ENCODE results near the gene MEAF6.

MEAF6 gene

DNA sequence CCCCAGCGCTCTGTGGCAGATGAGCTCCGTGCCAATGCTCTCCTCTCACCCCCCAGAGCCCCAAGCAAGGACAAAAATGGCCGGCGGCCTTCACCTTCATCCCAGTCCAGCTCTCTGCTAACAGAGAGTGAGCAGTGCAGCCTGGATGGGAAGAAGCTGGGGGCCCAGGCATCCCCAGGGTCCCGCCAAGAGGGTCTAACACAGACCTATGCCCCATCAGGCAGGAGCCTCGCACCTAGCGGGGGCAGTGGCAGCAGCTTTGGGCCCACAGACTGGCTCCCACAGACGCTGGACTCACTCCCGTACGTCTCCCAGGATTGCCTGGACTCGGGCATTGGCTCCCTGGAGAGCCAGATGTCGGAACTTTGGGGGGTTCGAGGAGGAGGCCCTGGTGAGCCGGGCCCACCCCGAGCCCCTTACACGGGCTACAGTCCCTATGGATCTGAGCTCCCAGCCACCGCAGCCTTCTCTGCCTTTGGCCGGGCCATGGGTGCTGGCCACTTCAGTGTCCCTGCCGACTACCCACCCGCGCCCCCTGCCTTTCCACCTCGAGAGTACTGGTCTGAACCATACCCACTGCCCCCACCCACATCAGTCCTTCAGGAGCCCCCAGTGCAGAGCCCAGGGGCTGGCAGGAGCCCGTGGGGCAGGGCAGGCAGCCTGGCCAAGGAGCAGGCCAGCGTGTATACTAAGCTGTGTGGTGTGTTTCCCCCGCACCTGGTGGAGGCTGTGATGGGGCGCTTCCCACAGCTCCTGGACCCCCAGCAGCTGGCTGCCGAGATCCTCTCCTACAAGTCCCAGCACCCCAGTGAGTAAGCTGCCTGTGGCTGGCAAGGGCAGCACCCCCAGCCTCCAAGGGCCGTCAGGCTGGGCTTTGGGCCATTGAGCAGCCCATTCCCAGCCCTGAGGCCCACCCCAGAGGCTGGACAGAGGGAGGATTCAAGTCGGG, 31.5 kb downstream of the MEAF6 start:
- no peak for DNase-seq

DNA sequence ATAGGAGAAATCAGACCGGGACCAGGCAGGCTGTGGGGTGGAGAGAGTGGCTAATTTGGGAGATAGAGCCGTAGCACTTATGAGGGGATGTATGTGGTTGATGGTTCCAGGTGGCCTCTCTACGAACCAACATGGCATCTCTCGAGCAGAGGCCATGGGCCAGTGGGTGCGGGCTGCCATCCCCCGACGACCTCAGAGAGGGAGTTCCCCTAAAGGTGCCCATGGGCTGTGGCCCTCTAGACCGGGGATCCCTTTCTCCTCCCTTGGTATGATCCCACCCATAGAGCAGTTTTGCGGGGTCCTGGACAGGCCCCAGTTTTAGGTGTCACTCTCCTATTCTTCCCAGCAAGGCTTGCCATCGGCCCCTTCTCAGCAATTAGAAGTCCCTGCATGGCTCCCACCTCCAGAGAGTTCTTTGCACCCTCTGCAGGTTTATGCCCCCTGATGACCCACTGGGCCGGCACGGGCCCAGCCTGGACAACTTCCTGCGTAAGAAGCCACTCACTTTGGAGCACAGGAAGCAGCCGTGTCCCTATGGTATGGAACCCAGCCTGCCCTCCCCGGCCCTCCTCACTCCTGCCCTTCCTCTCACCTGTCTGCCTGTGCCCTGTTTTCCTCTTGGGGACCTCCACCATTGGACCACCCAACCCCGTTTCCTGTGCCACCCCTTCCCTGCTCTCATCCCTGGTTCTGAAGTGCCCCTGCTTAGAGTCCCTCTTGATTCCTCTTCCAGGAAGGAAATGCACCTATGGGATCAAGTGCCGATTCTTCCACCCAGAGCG, 32.4 kb downstream of the MEAF6 start:
- DNase-seq, result no peak

DNA sequence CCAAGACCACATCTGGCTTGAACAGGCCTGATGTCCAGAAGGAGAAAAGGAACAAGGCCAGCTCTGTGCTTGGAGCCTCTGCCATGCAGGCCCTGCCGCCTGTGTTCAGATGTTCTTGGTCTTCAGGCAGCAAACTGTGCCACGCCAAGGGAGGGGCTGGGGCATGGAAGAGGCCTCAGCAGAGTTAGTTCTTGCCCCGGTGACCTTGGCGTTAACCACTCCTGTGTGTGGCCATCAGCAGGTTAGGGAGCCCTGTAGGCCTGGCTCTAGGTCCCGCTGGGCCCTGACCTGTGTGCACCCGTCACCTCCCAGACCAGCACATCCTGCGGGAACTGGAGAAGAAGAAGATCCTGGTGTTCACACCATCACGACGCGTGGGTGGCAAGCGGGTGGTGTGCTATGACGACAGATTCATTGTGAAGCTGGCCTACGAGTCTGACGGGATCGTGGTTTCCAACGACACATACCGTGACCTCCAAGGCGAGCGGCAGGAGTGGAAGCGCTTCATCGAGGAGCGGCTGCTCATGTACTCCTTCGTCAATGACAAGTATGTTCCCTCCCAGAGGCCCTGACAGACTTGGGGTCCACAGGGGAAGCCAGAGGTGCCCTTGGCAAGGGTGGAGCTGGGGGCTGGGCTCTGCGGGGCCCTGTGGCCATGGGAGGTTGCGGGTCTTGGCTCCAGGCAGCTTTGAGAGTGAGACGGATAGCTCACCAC, 33.1 kb downstream of the MEAF6 start:
- DNase-seq, result no peak

- no peak for DNase-seq
These were observed 33.8 kb downstream of the MEAF6 start for GRCh38 chr1:37480581-37481288.

GRCh38 chr1:37480125-37480466, 34.5 kb downstream of the MEAF6 start:
- DNase-seq, result no peak

- DNase-seq, result peak; percentile 83
These were observed 35.1 kb downstream of the MEAF6 start for GRCh38 chr1:37479255-37480124.

- no peak for DNase-seq
These were observed 35.7 kb downstream of the MEAF6 start for GRCh38 chr1:37478890-37479254.

DNA sequence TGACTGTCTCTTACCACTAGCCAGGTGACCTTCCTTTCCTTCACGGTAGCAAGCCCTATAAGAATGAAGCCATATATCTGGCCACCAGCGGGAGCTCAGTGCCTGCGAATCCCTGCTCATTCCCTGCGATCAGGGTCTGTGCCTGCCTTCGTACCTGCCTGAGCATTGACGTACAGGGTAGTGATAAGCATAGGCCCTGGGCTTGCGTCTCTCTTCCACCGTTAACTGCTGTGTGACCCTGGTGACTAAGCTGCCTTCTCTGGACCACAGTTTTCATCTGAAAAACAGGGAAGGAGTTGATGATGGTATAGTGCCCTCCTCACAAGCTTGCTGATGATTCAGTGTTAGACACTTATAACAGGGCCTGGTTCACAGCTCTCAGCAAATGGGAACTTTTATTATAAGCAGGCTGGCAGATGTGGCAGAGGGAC, 36.1 kb downstream of the MEAF6 start:
- no peak for DNase-seq

DNA sequence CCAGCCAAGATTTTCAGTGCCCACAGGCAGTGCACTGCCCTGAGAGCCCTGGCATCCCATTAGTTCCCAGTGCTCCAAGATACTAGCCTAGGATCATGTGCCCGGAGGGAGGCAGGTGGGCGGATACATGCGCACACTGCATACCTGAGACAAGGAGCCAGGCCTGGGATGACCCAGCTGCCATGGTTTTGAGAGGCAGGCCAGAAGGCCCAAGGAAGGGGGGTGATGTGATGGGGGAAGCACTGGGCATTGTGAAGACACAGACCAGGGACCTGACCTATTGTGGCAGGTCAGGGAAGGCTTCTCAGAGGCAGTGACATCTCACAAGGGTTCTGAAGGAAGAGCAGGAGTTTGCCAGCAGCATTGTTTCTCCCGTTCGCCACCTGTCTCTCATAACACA, 36.6 kb downstream of the MEAF6 start:
- DNase-seq, result no peak

DNA sequence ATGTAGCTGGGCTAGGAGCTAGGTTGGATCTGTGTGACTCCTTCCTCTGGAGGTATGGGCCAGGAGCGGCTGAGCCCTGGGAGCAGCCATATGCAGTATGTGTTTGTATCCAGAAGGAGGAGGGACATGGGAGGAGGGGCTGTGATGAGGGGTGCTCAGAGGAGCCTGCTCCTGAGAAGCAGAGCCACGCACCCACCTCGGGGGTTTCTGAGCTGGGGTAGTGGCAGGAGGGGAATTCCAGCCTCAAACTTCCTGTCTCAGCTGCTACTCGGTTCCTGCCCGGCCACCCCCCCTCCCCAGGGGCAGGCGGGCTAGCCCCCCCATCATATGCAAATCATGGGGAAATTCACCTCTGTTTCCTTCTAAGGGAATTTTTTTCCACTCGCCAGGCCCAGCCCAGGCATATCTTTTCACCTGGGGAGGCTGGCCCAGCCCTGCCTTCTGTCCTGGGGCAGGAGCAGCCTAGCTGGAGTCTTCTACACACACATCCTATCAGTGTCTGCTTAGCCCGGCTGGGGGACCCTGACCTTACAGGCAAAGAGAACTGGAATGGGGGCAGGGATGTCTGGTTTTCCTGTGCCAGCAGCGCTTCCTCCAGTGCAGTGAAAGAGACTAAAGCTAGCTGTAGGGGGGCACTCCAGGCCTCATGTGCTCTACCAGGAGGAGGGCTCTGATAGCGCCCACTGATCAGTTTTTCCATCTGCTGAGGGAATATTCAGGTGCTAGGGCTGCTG, 37.2 kb downstream of the MEAF6 start:
- peak; percentile 77 for DNase-seq

DNA sequence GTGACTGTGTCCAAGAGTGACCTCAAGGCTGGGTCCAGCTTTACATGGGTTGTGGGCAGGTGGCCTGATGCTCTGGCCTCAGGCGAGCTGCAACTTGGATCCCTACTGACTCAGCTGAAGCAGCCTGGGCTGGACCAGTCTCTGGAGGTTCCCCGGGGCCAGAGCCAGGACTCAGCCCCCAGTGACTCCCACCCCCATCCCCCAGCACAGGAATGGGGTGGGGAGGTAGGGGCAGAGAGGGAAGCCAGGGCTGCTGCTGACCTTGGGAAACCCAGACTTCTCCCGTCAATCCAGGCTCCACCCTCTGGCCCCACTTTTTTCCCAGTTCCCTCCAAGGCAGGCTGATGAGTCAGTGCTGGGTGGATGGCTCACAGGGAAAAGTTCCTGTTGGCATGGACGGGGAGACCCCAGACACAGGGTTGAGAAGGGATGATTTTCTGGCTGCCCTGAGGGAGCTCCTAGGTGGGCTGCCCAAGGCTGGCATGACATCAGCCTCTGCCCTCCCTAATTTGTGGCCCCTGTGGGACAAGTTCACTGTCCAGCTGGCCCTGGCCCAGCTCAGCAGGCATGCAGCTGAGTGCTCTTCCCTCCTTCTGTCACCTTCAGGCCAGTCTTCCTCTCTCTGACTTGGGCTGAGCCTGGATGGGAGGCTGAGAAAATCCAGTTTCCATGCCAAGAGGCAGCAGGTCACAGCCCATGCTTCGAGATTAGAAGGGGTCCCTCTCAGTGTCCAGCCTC, 37.9 kb downstream of the MEAF6 start:
- DNase-seq, result no peak

- no peak for DNase-seq
These were observed 38.5 kb downstream of the MEAF6 start for GRCh38 chr1:37476087-37476452.

- no peak for DNase-seq
These were observed 39.0 kb downstream of the MEAF6 start for GRCh38 chr1:37475380-37476086.

GRCh38 chr1:37474697-37475379, 39.7 kb downstream of the MEAF6 start:
- no peak for DNase-seq

GRCh38 chr1:37474046-37474696, 40.4 kb downstream of the MEAF6 start, which contains the start of gene ZC3H12A:
TSS of gene ZC3H12A (plus strand) at chr1:37474580. CDS start at chr1:37475497, 917 bp downstream.
- peak; percentile 89 for DNase-seq

DNA sequence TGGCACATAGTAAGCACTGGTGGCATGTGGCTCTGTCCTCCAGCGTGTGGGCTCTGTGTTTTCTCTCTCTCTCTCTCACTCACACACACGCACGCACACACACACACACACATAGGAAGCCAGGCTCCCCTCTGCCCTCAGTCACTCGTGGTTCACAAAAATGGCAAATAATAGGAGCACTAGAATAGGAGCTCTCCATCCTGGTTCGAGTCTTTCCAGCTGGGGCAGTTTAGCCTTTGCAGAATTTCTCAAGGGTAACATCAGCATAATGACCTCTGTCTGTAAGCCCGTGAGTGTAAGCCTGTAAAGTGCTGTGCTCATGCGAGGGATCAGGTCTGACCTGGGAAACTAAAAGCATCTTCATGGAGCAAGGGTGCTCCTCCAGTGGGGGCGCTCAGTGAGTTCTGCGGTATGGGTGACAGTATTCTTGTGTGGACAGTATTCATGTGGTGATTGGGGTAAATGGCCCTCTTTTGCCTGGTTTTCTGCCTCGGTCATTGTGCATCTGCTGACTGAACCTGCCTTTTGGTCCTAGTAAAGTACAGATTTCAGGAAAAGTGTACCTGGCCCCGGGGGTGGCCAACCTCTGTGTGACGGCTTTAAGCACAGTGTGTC, 41.0 kb downstream of the MEAF6 start:
- no peak for DNase-seq

DNA sequence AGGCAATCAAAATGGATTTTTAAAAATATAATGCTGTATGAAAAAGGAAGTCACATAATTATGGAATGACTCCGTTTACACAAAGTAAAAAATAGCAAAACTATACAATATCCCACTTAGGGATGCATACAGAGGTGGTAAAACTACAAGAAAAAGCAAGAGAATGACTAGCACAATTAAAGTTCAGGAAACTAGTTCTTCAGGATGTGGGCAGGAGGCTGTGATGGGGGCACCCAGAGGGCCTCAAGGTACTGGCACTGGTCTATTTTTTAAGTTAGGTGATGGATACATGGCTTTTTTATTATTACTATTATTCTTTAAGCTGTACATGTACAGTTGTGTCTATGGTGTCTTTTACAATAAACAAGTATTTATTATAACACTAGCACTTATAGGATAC, 41.6 kb downstream of the MEAF6 start:
- DNase-seq, result no peak

GRCh38 chr1:37472281-37472680, 42.3 kb downstream of the MEAF6 start:
- DNase-seq, result no peak
